NCI-H524 treated with DMSO at 0.1 percent for 48 hours (cell line): Measurements from ENCODE around the gene TMEM144.

Source experiments
- DNase-seq: peaks from one replicate; lab custom pipeline; 2025; lab: John Stamatoyannopoulos, UW

TMEM144 gene

GRCh38 chr4:158297866-158298265 lies 87.6 kb downstream of the TMEM144 start:
- no peak for DNase-seq

DNA sequence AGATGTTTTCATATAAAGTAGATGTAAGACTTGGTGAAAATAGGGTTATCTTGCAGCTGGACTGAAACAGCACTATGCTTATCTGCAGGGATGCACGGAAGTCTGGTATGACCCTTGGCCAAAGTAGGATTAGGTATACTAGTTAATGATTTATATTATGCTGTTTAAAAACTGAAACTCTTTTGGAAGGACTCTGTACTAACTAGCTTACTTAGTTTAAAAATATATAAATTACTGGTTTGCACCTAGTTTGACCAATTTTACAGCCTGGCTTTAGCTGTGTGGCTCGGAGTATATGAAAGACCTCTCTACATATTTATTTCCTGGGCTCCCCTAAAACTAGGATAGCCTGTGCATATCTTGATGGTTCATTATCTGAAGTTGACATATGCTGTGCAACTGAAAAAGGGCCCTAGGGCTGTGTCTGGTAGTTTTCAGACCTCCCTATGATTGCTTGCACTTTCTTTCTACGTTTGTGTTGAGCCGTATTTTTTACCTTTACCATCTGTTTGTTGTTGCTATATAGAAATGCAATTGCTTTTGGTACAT lies 89.2 kb downstream of the TMEM144 start:
- no peak for DNase-seq

DNA sequence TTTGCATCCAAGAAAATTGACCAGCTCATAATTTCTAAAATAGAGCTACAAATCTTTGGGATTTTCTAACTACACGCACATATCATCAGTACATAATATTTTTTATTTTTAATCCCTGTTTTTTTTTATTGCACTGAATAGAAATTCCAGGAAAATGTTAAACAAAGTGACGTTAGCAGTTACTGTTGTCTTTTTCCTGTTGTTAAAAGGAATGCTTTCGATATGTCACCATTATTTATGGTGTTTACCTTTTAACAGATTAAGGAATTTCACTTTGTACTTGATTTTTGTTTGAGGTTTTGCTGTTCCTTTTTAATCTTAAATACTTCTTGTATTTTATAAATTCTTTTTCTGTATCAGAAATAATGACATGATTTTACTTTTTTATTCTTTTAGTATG lies 89.7 kb downstream of the TMEM144 start:
- DNase-seq, result no peak

GRCh38 chr4:158302076-158302866 lies 92.0 kb downstream of the TMEM144 start:
- no peak for DNase-seq

GRCh38 chr4:158304694-158305093 lies 94.4 kb downstream of the TMEM144 start:
- no peak for DNase-seq
